OCI-LY7 (cell line): ENCODE measurements around the gene AIFM3. TPM values are rescaled to one million over a fixed set of nuclear protein-coding genes. Genes with fewer than 3 reads are reported as not detected.

Experiments
- BruUV-seq: library from RNA; stranded (reverse); fragments of 400-500 nt; replicated peaks from 2 replicates; lab custom pipeline; 2021; lab: Mats Ljungman, UMichigan
- CTCF ChIA-PET: fragments of 300-600 bp; sonication (Branson Sonifier 250); formaldehyde crosslinking; loops from one replicate; lab custom pipeline; 2022; ENCODE audit warnings: antibody characterized with exemption; ENCODE audit not compliant: unreplicated experiment; lab: Charles Lee
- POLR2A ChIA-PET: fragments of 300-600 bp; sonication (Branson Sonifier 250); formaldehyde crosslinking; loops from one replicate; lab custom pipeline; 2022; ENCODE audit warnings: antibody characterized with exemption; lab: Charles Lee
- DNase-seq: peaks from one replicate; pipeline ENCODE4 v3.0.0-alpha.2; 2015; ENCODE audit warnings: low spot score
- H2AFZ ChIP-seq: fragments of 200-600 bp; sonication (generic), shearing (Covaris generic); 2 replicates; pipeline ENCODE4 v1.6.1; 2014; ENCODE audit warnings: mild to moderate bottlenecking, antibody characterized with exemption, low read length, moderate library complexity
- H3K27ac ChIP-seq: fragments of 200-600 bp; sonication (generic); 2 replicates; pipeline ENCODE4 v1.5.1; 2014; ENCODE audit warnings: mixed run types, low read depth, mild to moderate bottlenecking, moderate library complexity, low read length, inconsistent platforms; ENCODE audit not compliant: poor library complexity, severe bottlenecking
- H3K36me3 ChIP-seq: fragments of 200-600 bp; sonication (generic); 2 replicates; pipeline ENCODE4 v1.6.1; 2014; ENCODE audit warnings: mild to moderate bottlenecking, antibody characterized with exemption, low read length, moderate library complexity, mixed read lengths; ENCODE audit not compliant: insufficient read depth
- H3K4me1 ChIP-seq: fragments of 200-600 bp; sonication (generic); 2 replicates; pipeline ENCODE4 v1.5.1; 2014; ENCODE audit warnings: mild to moderate bottlenecking, low read length; ENCODE audit not compliant: insufficient read depth, poor library complexity, severe bottlenecking
- H3K4me2 ChIP-seq: fragments of 200-600 bp; sonication (generic); 2 replicates; pipeline ENCODE4 v1.6.1; 2014; ENCODE audit warnings: mild to moderate bottlenecking, low read length
- H3K4me3 ChIP-seq: fragments of 200-600 bp; sonication (generic); 2 replicates; pipeline ENCODE4 v1.5.1; 2014; ENCODE audit warnings: mild to moderate bottlenecking, low read depth, low read length; ENCODE audit not compliant: poor library complexity, severe bottlenecking
- H3K79me2 ChIP-seq: fragments of 200-600 bp; sonication (generic); 2 replicates; pipeline ENCODE4 v1.6.1; 2016; ENCODE audit warnings: low read depth, mild to moderate bottlenecking, low read length, moderate library complexity, mixed read lengths; ENCODE audit not compliant: insufficient read depth
- H3K9me2 ChIP-seq: fragments of 200-600 bp; sonication (generic); 2 replicates; pipeline ENCODE4 v1.6.1; 2016; ENCODE audit warnings: mild to moderate bottlenecking, low read length, mixed read lengths; ENCODE audit not compliant: insufficient read depth
- H3K9me3 ChIP-seq: fragments of 200-600 bp; sonication (generic); 2 replicates; pipeline ENCODE4 v1.6.1; 2014; ENCODE audit warnings: mild to moderate bottlenecking, mixed run types, low read length, mixed read lengths
- H4K20me1 ChIP-seq: fragments of 200-600 bp; sonication (generic); 2 replicates; pipeline ENCODE4 v1.6.1; 2014; ENCODE audit warnings: mild to moderate bottlenecking, antibody characterized with exemption, low read length, moderate library complexity, mixed read lengths; ENCODE audit not compliant: insufficient read depth
- EZH2phosphoT487 ChIP-seq: fragments of 200-600 bp; sonication (generic); IDR thresholded peaks from 2 replicates; pipeline ENCODE4 v1.6.1; 2018; ENCODE audit warnings: low read depth, borderline replicate concordance, mild to moderate bottlenecking, mixed run types, antibody characterized with exemption, low read length, moderate library complexity, mixed read lengths
- intact Hi-C: fragments of 100-400 bp; cut with micrococcal nuclease; formaldehyde crosslinking; loops from one replicate; pipeline ENCODE4 v1.10.0; 2022; ENCODE audit not compliant: unreplicated experiment
- total RNA-seq, 2 experiments: library from RNA; depleted of rRNA in 1 of 2; stranded (reverse); fragments of >200 nt in 1 of 2; shearing (Covaris generic) in 1 of 2; gene quantifications; 2 replicates each; pipeline ENCODE4 v1.2.3, GENCODE V29; 2014 to 2022
- TF ChIP-seq, protein P1 (sequence below): fragments of 200-600 bp; sonication (generic); conservative IDR thresholded peaks from 2 replicates; pipeline ENCODE4 v1.5.1; 2014; ENCODE audit warnings: mild to moderate bottlenecking, antibody characterized with exemption, low read length, moderate library complexity, mixed read lengths

AIFM3 gene
- total RNA-seq, 2 experiments from 2014 or later, result 0.47 TPM; not detected in 1

- H3K9me3 ChIP-seq, result no peaks in the 10 kb centered on the region
- no peaks in the 10 kb centered on the region for H3K79me2 ChIP-seq
- H3K9me2 ChIP-seq, result no peaks in the 10 kb centered on the region
- no peak overlapping the region for H3K4me3 ChIP-seq
- POLR2A ChIA-PET, result no interaction called here
- H3K4me2 ChIP-seq, result no peak overlapping the region
- no peaks in the 10 kb centered on the region for H4K20me1 ChIP-seq
- BruUV-seq, result no TSS peak
- no peak overlapping the region for H2AFZ ChIP-seq
- CTCF ChIA-PET, result no interaction called here
- no peaks in the 10 kb centered on the region for H3K36me3 ChIP-seq
- H3K27ac ChIP-seq, result no peak overlapping the region
- no peak for TF ChIP-seq EZH2phosphoT487
- TF ChIP-seq, protein P1, sequence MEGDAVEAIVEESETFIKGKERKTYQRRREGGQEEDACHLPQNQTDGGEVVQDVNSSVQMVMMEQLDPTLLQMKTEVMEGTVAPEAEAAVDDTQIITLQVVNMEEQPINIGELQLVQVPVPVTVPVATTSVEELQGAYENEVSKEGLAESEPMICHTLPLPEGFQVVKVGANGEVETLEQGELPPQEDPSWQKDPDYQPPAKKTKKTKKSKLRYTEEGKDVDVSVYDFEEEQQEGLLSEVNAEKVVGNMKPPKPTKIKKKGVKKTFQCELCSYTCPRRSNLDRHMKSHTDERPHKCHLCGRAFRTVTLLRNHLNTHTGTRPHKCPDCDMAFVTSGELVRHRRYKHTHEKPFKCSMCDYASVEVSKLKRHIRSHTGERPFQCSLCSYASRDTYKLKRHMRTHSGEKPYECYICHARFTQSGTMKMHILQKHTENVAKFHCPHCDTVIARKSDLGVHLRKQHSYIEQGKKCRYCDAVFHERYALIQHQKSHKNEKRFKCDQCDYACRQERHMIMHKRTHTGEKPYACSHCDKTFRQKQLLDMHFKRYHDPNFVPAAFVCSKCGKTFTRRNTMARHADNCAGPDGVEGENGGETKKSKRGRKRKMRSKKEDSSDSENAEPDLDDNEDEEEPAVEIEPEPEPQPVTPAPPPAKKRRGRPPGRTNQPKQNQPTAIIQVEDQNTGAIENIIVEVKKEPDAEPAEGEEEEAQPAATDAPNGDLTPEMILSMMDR, result no peak
- no peak for DNase-seq
- H3K4me1 ChIP-seq, result peaks cover 7% of the 10 kb centered on the region
- intact Hi-C loops, result no loop called here
These were observed 1.8 kb upstream of the AIFM3 start for GRCh38 chr22:20965104-20965887.

DNA sequence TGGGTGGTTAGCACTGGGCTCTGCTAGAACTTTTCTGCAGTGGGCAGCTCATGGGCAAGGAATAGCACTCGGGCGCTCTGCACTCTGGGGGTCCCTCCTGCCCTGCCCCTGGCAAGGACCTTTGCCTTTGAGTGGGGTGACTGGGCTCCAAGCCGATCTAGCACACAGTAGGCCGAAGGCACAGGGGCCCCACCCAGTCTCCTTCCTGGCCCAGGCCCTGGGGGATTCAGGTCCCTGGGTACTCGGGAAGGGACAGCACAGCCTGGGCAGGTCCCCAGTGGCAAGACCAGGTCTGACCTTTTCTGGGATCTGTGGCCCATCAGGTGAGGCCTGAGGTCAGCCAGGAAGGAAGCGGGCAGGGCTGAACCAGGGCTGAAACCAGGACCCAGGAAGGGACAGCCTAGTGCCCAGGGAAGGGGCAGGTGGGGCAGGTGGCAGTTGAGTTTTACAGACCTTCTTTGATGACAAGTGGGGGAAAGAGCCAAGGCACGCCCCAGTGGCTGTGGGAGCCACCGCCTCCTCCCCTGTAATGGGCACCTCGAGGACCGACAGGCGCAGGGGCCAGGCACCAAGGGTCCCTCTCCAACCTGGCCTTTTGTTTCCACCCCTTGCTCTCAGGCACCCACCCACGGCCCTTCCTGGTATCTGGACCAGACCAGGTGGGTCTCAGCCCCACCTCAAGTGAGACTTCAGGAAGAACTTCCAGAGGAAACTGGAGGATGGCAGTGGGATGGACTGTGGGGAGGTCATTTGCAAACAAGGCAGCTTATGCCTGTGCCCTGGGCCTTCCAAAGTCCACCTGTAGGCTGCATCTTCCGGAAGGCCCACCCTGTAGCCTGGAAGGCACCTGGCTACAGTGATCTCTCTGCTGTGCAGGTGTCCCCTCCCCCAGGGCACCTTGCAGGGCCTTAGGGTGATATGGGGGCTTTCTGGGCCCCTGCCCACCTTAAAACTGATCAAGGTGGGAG lies 883 bp upstream of the AIFM3 start:
- POLR2A ChIA-PET, result no interaction called here
- no peaks in the 10 kb centered on the region for H4K20me1 ChIP-seq
- BruUV-seq, result no TSS peak
- H3K79me2 ChIP-seq, result no peaks in the 10 kb centered on the region
- no peaks in the 10 kb centered on the region for H3K9me3 ChIP-seq
- H3K4me3 ChIP-seq, result no peak overlapping the region
- TF ChIP-seq, protein P1, result no peak
- TF ChIP-seq EZH2phosphoT487, result no peak
- no peaks in the 10 kb centered on the region for H3K36me3 ChIP-seq
- CTCF ChIA-PET, result no interaction called here
- H2AFZ ChIP-seq, result no peak overlapping the region
- H3K4me2 ChIP-seq, result no peak overlapping the region
- H3K4me1 ChIP-seq, result peaks cover 7% of the 10 kb centered on the region
- no peak overlapping the region for H3K27ac ChIP-seq
- intact Hi-C loops, result no loop called here
- H3K9me2 ChIP-seq, result no peaks in the 10 kb centered on the region
- no peak for DNase-seq
